ENCODE measurements around the gene ECE1. TPM values are rescaled to one million over a fixed set of nuclear protein-coding genes. Genes with fewer than 3 reads are reported as not detected.

The ECE1 gene
- total and polyA plus RNA-seq, 9 of the 15 experiments (the other 6 are each of a cell fraction or from before 2014, with no cell fraction given): 0.56 to 34.8 (median 11.0) TPM

DNA sequence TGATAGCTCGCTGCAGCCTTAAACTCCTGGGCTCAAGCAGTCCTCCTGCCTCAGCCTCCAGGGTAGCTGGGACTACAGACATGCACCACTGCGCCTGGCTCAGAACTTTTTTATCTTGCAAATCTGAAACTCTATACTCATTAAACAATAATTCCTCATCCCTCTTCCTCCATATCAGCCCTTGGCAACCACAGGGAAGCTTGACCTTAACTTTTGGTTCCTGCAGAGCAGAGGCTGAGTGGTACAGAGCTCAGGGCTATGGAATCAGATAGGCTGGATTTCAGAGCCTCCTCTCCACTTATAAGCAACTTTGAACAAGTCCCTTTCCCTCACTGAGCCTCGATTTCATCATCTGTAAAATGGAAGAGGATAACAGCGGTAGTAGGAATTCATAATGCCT is 47.4 kb downstream of the ECE1 start:
- Histone ChIP-seq H3K27me3 (ENCODE audit: control insufficient read depth in 2 of 2, insufficient read depth in 2 of 2, low read length in 2 of 2) (no peaks in the 10 kb centered on the region), H4K20me1 (replicated peaks; ENCODE audit: control insufficient read depth, insufficient read depth, low read length) (peaks cover 3% of the 10 kb centered on the region), H2AFZ (ENCODE audit: low read depth, low read length) (no peak overlapping the region), H3K4me3 (no peak overlapping the region), H3K79me2 (ENCODE audit: control insufficient read depth, insufficient read depth, low read length) (no peaks in the 10 kb centered on the region), H3K27ac (ENCODE audit: extremely low read depth, low read depth, low read length) (no peak overlapping the region), H3K9ac (ENCODE audit: insufficient read depth in 1 of 2, low read depth in 2 of 2, low read length in 2 of 2) (no peak overlapping the region), H3K9me1 (ENCODE audit: control insufficient read depth, insufficient read depth, low read length) (peaks cover 4% of the 10 kb centered on the region), H3K9me3 (replicated peaks; ENCODE audit: control insufficient read depth, insufficient read depth, low read depth, low read length) (no peaks in the 10 kb centered on the region), H3K4me1 (replicated peaks in 1 of 2; ENCODE audit: control insufficient read depth in 2 of 2, insufficient read depth in 2 of 2, low read length in 2 of 2) (no peaks in the 10 kb centered on the region), H3K4me2 (ENCODE audit: insufficient read depth, low read length) (no peak overlapping the region), H3K36me3 (ENCODE audit: control insufficient read depth, insufficient read depth, low read length) (peaks cover 14% of the 10 kb centered on the region)
- in situ Hi-C loops (cut with MboI): no loop called here
- POLR2A ChIA-PET: interaction anchor here (0.6 to 0.7 kb wide), 3 partner anchors 253 to 1131 kb away, joined by 3 to 4 read pairs (median 3); no protein-coding TSS in a partner anchor
- no peak for FAIRE-seq
- no peak for ATAC-seq
- WGBS (ENCODE audit: insufficient coverage, low coverage, missing lambda C conversion rate): 50% methylated on average over 4 of the region's 4 CpGs
- CTCF ChIA-PET (ENCODE audit: low intra/inter-chr PET ratio): no interaction called here
- no peak for DNase-seq (ENCODE audit: extremely low read depth in 1 of 4, low spot score in 3 of 4)
- no TSS peak for BruUV-seq (replicated peaks)
- intact Hi-C loops (cut with micrococcal nuclease): no loop called here
- no peak for TF ChIP-seq HCFC1 (IDR thresholded peaks at IDR 0.05; ENCODE audit: low read depth, low read length)
- TF ChIP-seq, protein P1, sequence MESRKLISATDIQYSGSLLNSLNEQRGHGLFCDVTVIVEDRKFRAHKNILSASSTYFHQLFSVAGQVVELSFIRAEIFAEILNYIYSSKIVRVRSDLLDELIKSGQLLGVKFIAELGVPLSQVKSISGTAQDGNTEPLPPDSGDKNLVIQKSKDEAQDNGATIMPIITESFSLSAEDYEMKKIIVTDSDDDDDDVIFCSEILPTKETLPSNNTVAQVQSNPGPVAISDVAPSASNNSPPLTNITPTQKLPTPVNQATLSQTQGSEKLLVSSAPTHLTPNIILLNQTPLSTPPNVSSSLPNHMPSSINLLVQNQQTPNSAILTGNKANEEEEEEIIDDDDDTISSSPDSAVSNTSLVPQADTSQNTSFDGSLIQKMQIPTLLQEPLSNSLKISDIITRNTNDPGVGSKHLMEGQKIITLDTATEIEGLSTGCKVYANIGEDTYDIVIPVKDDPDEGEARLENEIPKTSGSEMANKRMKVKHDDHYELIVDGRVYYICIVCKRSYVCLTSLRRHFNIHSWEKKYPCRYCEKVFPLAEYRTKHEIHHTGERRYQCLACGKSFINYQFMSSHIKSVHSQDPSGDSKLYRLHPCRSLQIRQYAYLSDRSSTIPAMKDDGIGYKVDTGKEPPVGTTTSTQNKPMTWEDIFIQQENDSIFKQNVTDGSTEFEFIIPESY (CRISPR knock-in tag; IDR thresholded peaks at IDR 0.05): no peak
- TF ChIP-seq ZBTB49 (CRISPR knock-in tag; IDR thresholded peaks at IDR 0.05; ENCODE audit: borderline replicate concordance): no peak
- TF ChIP-seq RNF219 (CRISPR knock-in tag; IDR thresholded peaks at IDR 0.05): no peak
- TF ChIP-seq POLR2H (tag; IDR thresholded peaks at IDR 0.05; ENCODE audit: low read depth): no peak
- no peak for TF ChIP-seq NR2F6 (CRISPR knock-in tag; IDR thresholded peaks at IDR 0.05)
- no peak for TF ChIP-seq E2F3 (CRISPR knock-in tag; IDR thresholded peaks at IDR 0.05)
- TF ChIP-seq ATF2 (CRISPR knock-in tag; IDR thresholded peaks at IDR 0.05): no peak
- TF ChIP-seq IRF2 (CRISPR knock-in tag; IDR thresholded peaks at IDR 0.05): no peak
- no peak for TF ChIP-seq FOXP1 (CRISPR knock-in tag; IDR thresholded peaks at IDR 0.05)
- no peak for TF ChIP-seq ZBTB7A (IDR thresholded peaks at IDR 0.05; ENCODE audit: borderline replicate concordance, control insufficient read depth, low read depth, low read length)
- TF ChIP-seq, protein P2, sequence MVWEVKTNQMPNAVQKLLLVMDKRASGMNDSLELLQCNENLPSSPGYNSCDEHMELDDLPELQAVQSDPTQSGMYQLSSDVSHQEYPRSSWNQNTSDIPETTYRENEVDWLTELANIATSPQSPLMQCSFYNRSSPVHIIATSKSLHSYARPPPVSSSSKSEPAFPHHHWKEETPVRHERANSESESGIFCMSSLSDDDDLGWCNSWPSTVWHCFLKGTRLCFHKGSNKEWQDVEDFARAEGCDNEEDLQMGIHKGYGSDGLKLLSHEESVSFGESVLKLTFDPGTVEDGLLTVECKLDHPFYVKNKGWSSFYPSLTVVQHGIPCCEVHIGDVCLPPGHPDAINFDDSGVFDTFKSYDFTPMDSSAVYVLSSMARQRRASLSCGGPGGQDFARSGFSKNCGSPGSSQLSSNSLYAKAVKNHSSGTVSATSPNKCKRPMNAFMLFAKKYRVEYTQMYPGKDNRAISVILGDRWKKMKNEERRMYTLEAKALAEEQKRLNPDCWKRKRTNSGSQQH (CRISPR knock-in tag; IDR thresholded peaks at IDR 0.05): no peak
- no peak for TF ChIP-seq FOSL1 (tag; conservative IDR thresholded peaks at IDR 0.05)
